HEK293T (cell line): ENCODE results near the gene FCN2.

Source experiments
- CTCF ChIA-PET: fragments of 350-600 bp; formaldehyde crosslinking; extraction: SDS; loops from one replicate; lab custom pipeline; 2021; ENCODE audit warnings: antibody characterized with exemption, inconsistent platforms; lab: Yijun Ruan, JAX
- POLR2A ChIA-PET: fragments of 350-600 bp; formaldehyde crosslinking; extraction: SDS; loops from one replicate; lab custom pipeline; 2020; ENCODE audit warnings: antibody characterized with exemption, inconsistent platforms; lab: Yijun Ruan, JAX
- DNase-seq: peaks from one replicate; pipeline ENCODE4 v3.0.0; 2012; ENCODE audit warnings: mixed read lengths; ENCODE audit errors: extremely low spot score
- ARNT ChIP-seq: fragments of 450-650 bp; IDR thresholded peaks from 2 replicates; pipeline ENCODE4 v1.6.1; 2017; ENCODE audit warnings: mild to moderate bottlenecking
- BHLHE40 ChIP-seq: fragments of 450-650 bp; IDR thresholded peaks from 2 replicates; pipeline ENCODE4 v1.6.1; 2016; ENCODE audit warnings: mild to moderate bottlenecking, moderate library complexity, borderline replicate concordance
- CTBP1 ChIP-seq: fragments of 450-650 bp; IDR thresholded peaks from 2 replicates; pipeline ENCODE4 v1.6.1; 2016; ENCODE audit warnings: borderline replicate concordance
- ELF4 ChIP-seq: fragments of 450-650 bp; IDR thresholded peaks from 2 replicates; pipeline ENCODE4 v1.6.1; 2017; ENCODE audit warnings: antibody characterized with exemption
- FOXA1 ChIP-seq: fragments of 450-650 bp; IDR thresholded peaks from 2 replicates; pipeline ENCODE4 v1.6.1; 2016; ENCODE audit warnings: mild to moderate bottlenecking
- FOXK2 ChIP-seq: fragments of 450-650 bp; IDR thresholded peaks from 2 replicates; pipeline ENCODE4 v1.6.1; 2016; ENCODE audit warnings: mild to moderate bottlenecking
- FOXM1 ChIP-seq: fragments of 450-650 bp; IDR thresholded peaks from 2 replicates; pipeline ENCODE4 v1.6.1; 2017; ENCODE audit warnings: mild to moderate bottlenecking, borderline replicate concordance
- HDGF ChIP-seq: fragments of 450-650 bp; IDR thresholded peaks from 2 replicates; pipeline ENCODE4 v1.6.1; 2017; ENCODE audit warnings: antibody characterized with exemption, borderline replicate concordance
- L3MBTL2 ChIP-seq: fragments of 450-650 bp; conservative IDR thresholded peaks from 2 replicates; pipeline ENCODE4 v1.6.1; 2016; ENCODE audit warnings: mild to moderate bottlenecking
- LEF1 ChIP-seq: fragments of 450-650 bp; IDR thresholded peaks from 2 replicates; pipeline ENCODE4 v1.6.1; 2017; ENCODE audit warnings: mild to moderate bottlenecking, borderline replicate concordance
- NFRKB ChIP-seq: fragments of 450-650 bp; IDR thresholded peaks from 2 replicates; pipeline ENCODE4 v1.6.1; 2016; ENCODE audit warnings: mild to moderate bottlenecking, moderate library complexity
- SP1 ChIP-seq: fragments of 450-650 bp; IDR thresholded peaks from 2 replicates; pipeline ENCODE4 v1.6.1; 2017
- SUZ12 ChIP-seq: fragments of 450-650 bp; IDR thresholded peaks from 2 replicates; pipeline ENCODE4 v1.6.1; 2016; ENCODE audit warnings: mild to moderate bottlenecking
- TARDBP ChIP-seq: fragments of 450-650 bp; IDR thresholded peaks from 2 replicates; pipeline ENCODE4 v1.6.1; 2016
- ZNF384 ChIP-seq: fragments of 450-650 bp; IDR thresholded peaks from 2 replicates; pipeline ENCODE4 v1.6.1; 2016
- TF ChIP-seq, protein P1 (sequence below): fragments of 450-650 bp; IDR thresholded peaks from 2 replicates; pipeline ENCODE4 v1.6.1; 2016

Gene FCN2

DNA sequence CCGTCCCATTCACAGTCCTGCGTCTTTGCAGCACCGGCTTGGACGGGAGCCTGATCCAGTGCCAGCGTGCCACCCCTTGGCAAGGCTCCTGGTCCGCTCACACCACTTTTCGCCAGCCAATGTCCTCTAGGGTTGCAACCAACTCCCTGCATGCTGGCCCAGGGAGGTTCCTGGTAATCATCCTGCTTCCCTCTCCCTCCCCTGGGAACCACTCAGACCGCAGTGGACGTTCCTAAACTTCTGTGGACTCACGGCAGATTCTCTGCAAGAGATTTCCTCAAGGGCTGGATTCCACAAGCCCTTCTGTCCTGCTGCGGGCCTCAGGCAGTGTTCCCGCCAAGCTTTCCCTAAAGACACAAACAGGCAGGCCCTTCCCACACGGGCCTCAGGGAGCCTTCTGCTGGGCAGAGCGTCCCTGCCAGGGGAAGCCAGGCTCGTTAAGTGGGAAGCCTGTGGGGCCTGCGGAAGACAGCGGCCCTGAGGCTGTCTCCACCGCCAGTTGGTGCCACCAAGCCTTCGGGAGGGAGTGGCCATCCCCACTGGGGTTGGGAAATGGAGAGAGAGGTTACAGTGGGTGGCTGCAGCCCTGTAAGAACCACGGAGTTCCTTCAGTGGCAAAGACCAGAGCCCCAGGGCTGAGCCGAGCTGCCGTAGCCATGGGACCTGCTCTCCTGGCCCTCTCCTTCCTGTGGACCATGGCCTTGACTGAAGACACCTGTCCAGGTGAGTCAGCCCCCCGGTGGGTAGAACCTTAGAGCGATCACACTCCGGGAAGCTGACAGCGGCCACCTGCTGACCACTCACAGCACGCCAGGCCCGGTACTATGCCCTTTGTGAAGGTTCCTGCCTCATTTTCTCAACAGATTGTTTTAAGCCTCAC is 16.4 kb upstream of the FCN2 start:
- TF ChIP-seq CTBP1 (no peak), TARDBP (no peak), FOXK2 (no peak), HDGF (no peak), L3MBTL2 (no peak), SUZ12 (no peak), SP1 (no peak), LEF1 (no peak), FOXA1 (no peak), ARNT (no peak), ZNF384 (no peak), NFRKB (no peak), BHLHE40 (no peak), FOXM1 (no peak)
- TF ChIP-seq, protein P1, sequence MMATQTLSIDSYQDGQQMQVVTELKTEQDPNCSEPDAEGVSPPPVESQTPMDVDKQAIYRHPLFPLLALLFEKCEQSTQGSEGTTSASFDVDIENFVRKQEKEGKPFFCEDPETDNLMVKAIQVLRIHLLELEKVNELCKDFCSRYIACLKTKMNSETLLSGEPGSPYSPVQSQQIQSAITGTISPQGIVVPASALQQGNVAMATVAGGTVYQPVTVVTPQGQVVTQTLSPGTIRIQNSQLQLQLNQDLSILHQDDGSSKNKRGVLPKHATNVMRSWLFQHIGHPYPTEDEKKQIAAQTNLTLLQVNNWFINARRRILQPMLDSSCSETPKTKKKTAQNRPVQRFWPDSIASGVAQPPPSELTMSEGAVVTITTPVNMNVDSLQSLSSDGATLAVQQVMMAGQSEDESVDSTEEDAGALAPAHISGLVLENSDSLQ = no peak
- no peak for DNase-seq
- POLR2A ChIA-PET = no interaction called here
- CTCF ChIA-PET = no interaction called here

DNA sequence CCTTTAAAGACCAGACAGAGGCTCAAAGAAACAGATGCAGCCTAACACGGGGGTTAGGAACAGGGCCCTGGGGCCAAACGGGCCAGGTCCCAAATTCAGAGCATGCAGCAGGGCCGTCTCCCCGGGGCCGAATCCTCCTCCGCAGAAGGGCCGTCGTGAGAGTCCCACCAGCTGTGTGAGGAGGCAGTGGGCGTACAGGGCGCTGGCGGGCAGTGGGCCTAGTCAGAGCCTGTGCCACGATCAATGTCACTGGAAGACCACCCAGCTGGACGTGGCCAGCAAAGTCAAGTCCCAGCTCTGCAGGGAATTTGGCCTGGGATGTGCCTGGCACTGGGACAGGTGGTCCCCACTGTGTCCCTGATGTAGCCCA is 15.8 kb upstream of the FCN2 start:
- TF ChIP-seq SUZ12 = no peak
- no peak for TF ChIP-seq BHLHE40
- TF ChIP-seq CTBP1 = no peak
- no peak for TF ChIP-seq SP1
- no peak for TF ChIP-seq TARDBP
- TF ChIP-seq NFRKB = no peak
- no peak for TF ChIP-seq HDGF
- no peak for TF ChIP-seq FOXK2
- no peak for TF ChIP-seq L3MBTL2
- ChIA-PET CTCF (no interaction called here), POLR2A (no interaction called here)
- DNase-seq = no peak

DNA sequence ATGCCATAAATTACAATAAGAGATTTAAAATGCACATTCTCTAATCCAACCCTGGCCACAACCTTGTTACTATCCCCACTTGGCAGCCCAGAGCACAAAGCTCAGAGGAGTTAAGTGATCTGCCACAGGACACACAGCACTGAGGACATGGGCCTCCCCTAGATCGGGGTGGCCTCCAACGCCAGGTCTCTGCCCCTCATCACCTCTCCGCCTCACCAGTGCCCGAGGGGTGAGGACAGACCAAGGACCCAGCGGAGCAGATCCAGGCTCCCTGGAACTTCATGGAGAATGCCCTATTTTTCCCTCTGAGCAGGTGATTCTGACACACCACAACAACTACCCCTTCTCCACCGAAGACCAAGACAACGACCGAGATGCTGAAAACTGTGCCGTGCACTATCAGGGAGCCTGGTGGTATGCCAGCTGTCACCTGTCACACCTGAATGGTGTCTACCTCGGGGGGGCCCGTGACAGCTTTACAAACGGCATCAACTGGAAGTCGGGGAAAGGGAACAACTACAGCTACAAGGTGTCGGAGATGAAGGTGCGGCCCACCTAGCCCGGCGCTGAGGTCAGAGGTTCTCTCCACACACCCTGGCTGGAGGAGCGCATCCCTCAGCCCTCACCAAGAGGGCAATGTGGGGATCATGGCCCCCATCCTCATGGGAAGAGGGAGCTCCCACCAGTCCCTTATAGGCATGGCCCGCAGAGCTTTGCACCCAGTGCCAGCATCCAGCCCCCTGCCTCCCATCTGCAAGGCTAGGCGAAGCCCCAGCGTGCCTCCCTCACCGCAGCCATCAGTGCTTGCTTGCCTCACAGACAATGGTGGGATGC is 12.5 kb upstream of the FCN2 start:
- ChIA-PET CTCF (no interaction called here), POLR2A (no interaction called here)

DNA sequence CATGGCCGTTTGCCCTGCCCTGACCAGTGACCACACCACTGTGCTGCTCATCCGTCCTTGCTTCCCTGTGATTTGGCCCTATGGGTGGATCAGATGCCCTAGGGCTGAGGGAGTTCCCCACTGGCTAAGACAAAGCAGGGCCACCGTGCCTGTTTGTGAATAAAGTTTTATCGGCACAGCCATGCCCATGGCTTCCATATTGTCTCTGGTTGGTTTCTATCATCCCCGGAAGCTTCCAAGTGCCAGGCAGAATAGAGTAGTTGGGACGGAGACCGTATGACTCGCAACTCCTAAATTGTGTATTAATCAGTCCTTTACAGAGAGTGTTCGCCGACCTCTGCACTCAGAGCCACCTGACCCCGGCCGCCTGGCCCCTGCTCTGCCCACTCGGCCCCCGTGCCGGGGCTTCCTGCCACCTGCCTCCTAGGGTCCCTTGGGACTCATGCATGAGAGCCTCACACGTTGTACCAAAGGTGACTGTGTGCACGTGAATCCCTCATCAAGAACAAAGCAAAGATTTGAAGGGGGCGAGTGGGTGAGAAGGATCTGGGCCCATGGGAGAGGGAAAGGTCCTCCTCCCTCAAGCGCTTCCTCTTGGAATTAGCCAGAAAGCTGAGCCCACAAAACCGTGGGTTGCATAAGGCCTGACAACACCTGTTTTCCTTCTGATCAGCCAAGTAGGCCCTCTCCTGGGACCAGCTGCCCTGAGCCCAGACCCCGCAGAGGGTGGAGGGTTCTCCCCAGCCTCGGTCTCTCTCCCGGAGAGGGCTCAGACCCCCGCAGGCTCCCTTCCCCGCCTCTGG is 11.7 kb upstream of the FCN2 start:
- TF ChIP-seq L3MBTL2 (no peak), SUZ12 (no peak), BHLHE40 (no peak), ZNF384 (no peak)
- POLR2A ChIA-PET = no interaction called here
- CTCF ChIA-PET = no interaction called here
- DNase-seq = no peak

More for the DNA sequence above, 12.5 kb upstream of the FCN2 start:
- TF ChIP-seq LEF1 (no peak), FOXA1 (no peak), L3MBTL2 (no peak), BHLHE40 (no peak), ZNF384 (no peak), CTBP1 (no peak), FOXM1 (no peak), FOXK2 (no peak), NFRKB (no peak), HDGF (no peak), SUZ12 (no peak), SP1 (no peak), TARDBP (no peak)
- DNase-seq = no peak

DNA sequence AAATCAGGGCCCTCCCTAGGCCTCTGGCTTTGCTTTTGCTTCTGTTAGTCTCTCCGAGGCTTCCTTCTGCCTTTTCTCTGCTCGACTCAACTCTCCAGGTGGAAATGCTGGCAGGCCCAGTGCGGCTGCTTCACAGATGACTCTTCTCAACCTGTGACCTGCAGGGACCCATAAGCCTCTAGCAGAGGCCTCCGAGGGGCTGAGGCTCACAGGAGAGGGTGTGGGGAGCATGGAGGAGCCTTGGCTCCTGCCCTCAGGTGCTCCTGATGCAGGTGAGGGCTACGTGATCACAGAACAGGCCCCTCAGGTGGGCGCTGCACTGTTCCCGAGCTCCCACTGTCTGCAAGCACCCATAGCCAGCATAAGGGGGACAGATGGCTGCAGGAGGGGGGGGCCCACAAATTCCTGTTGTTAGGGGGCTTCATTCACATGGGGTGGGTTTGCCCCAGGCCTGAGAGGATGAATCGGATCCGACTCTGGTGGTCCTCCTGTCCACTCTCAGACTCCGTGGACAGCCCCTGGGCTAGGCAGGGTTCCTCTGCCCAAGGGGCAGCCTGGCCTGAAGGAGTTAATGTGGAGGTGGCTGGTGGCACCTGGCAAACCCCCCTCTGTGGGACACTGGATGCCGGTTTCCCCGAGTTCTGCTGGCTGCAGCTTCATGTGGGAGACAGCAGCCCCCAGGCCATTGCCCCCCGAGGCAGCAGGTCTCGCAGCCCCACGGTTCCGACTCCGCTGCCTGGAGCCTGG is 10.9 kb upstream of the FCN2 start:
- ChIA-PET CTCF (no interaction called here), POLR2A (no interaction called here)
- no peak for TF ChIP-seq FOXK2
- TF ChIP-seq SP1 = no peak
- TF ChIP-seq CTBP1 = no peak
- no peak for TF ChIP-seq L3MBTL2
- TF ChIP-seq BHLHE40 = no peak
- no peak for TF ChIP-seq ZNF384
- no peak for TF ChIP-seq ARNT
- no peak for TF ChIP-seq ELF4
- no peak for TF ChIP-seq TARDBP
- TF ChIP-seq HDGF = no peak
- TF ChIP-seq FOXA1 = no peak
- TF ChIP-seq LEF1 = no peak
- no peak for DNase-seq

DNA sequence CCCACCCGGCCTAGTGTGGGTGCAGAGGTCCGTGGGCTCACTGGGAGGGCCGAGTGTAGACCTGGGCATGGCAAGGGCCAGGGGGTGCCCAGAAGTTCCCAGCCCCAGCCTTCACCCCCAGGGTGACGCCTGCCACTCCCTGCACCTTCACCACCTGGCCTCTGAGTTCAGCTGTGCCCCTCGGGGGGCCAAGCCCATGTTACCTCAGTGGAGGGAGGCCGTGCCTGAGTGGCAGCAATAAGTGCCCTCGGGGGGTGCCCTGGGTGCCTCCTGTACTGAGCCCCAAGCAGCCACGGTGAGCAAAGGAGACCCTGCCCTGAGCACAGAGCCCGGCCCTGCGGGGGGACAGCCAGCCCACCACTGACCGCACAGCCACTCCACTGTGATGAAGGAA is 10.3 kb upstream of the FCN2 start:
- ChIA-PET CTCF (no interaction called here), POLR2A (no interaction called here)
- no peak for TF ChIP-seq NFRKB
- no peak for TF ChIP-seq ELF4
- TF ChIP-seq LEF1 = no peak
- TF ChIP-seq FOXM1 = no peak
- TF ChIP-seq BHLHE40 = no peak
- TF ChIP-seq HDGF = no peak
- TF ChIP-seq, protein P1 = no peak
- TF ChIP-seq ZNF384 = no peak
- no peak for TF ChIP-seq SUZ12
- no peak for TF ChIP-seq FOXA1
- DNase-seq = no peak
